Stomach (tissue), 4 donors: ENCODE measurements around the gene PLPP6.

ENCODE experiments used
- CTCF ChIP-seq, 7 experiments: fragments of 450-650 bp in 4 of 7; fragments of 200-600 bp in 3 of 7; sonication (generic) in 3 of 7; IDR thresholded peaks; one replicate each; pipeline ENCODE4 v1.5.1; 2016 to 2019; ENCODE audit warnings: antibody characterized with exemption in 7 of 7, control low read depth in 2 of 7, mild to moderate bottlenecking in 1 of 7
- EP300 ChIP-seq: sonication (generic); formaldehyde crosslinking; IDR thresholded peaks from one replicate; pipeline ENCODE4 v1.6.1; 2017; ENCODE audit warnings: antibody characterized with exemption
- POLR2A ChIP-seq, 4 donors: fragments of 450-650 bp; IDR thresholded peaks; one replicate each; pipeline ENCODE4 v1.6.1; 2016; ENCODE audit warnings: antibody characterized with exemption in 4 of 4, control low read depth in 2 of 4, mild to moderate bottlenecking in 1 of 4, moderate library complexity in 1 of 4
- POLR2AphosphoS5 ChIP-seq, 3 donors: sonication (generic); formaldehyde crosslinking; IDR thresholded peaks; one replicate each; pipeline ENCODE4 v1.6.1; 2016; ENCODE audit warnings: antibody characterized with exemption in 3 of 3

GRCh38 chr9:4706021-4706420 is 43.9 kb downstream of the PLPP6 start:
- no peak for TF ChIP-seq CTCF (IDR thresholded peaks at IDR 0.05)
- TF ChIP-seq POLR2A (IDR thresholded peaks at IDR 0.05): no peak
- no peak for TF ChIP-seq POLR2AphosphoS5 (IDR thresholded peaks at IDR 0.05)
- TF ChIP-seq EP300: no peak
